Stimulated activated CD8-positive, alpha-beta memory T cell treated with anti-CD3 and anti-CD28 coated beads, Interleukin-4, amount 100 ng/mL, for 24 hours (primary cell): ENCODE data around the gene FKRP.

ENCODE experiments used
- DNase-seq: peaks from one replicate; pipeline ENCODE4 v3.0.0-alpha.2; 2020; ENCODE audit warnings: low read depth

FKRP gene

DNA sequence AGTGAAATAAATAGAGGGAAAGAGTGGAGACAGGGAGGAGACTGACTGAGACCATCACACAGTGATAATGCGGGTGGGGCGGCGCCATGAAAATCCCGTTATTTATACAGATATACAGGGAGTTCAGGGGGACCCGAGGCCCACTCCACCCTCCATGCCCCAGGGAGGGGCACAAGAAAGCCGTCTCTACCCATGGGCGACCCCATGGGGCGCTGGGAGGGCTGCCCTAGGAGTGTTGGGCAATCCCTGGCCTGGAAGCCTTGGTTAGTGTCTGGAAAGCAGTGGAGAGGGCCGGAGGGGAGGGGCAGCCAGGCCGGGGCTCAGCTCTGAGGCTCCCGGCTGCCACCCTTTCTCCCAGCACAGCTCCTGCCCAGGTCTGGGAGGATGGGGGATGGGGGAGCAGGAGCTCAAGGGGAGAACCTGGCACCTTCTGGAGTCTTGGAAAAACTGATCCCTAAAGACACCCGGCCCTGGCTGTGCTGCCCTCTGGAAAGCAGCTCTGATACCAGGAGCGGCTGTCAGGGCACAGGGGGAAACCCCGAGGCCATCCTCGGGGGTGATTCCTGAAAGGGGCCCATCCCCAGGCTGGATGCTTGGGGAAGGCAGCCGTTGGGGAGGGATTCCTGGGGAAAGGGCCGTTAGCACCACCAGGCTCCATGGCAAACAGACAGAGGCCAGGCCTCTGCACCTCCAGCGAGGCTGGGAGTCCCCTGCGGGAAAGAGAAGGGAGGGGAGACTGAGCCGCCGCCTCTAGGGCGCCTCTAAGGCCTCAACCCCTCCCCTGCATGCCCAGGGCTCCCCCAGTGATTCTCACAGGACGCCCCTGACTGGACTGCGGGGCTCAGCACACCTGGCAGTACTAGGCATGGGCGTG, 26.0 kb upstream of the FKRP start:
- DNase-seq = no peak

GRCh38 chr19:46720503-46721239, 25.2 kb upstream of the FKRP start:
- no peak for DNase-seq

- no peak for DNase-seq
These were observed 24.4 kb upstream of the FKRP start for GRCh38 chr19:46721269-46722003.

GRCh38 chr19:46722004-46722380, 23.9 kb upstream of the FKRP start:
- no peak for DNase-seq

DNA sequence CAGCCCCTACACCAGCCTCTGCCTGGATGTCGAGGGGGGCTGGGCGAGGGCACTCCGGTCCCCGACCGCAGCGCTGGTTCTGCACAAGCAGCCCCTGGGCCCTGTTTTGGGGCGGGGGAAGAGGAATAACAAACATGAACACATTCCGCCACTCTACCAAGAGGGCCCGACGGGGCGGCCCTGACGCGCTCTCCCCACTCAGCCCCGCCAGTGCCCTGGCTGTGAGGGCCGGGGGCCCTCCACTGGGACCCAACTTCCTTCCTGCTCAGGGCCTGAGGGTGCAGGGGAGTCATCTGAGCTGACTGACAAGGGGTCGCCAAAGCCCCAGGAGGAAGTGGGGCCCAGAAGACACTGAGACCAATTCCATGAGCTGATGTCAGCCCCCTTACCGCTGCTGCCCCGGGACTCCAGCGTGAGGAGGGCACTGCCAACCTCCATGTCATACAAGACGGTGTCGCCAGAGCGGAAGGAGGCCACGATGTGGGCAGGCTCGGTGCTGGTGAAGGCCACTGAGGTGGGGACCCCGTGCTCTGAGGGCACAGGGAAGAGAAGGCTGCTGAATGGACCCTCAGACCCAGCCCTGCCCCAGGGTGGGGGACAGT, 23.3 kb upstream of the FKRP start:
- no peak for DNase-seq

- no peak for DNase-seq
These were observed 22.8 kb upstream of the FKRP start for GRCh38 chr19:46723023-46723461.

GRCh38 chr19:46723471-46723870, 22.4 kb upstream of the FKRP start:
- DNase-seq = no peak

DNA sequence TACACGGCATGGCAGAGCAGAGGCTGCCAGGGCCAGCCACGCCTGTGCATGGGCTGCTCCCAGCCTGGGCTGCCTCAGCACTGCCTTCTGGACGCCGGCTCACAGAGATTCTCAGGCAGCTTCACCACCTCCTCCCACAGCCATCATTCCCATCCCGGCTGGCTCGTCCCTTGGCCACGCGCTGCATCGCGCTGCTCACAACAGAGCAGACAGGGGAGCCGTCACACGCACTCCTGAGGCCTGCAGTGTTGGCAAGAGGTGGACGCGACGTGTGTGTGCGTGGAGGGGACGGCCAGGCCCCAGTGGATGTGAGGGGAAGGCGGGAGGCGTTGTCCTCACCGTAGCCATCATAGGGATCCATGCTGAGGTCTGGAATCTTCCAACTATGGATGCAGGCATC, 21.4 kb upstream of the FKRP start:
- no peak for DNase-seq

GRCh38 chr19:46725036-46725820, 20.6 kb upstream of the FKRP start:
- DNase-seq = no peak

GRCh38 chr19:46725859-46726393, 19.9 kb upstream of the FKRP start:
- no peak for DNase-seq

- no peak for DNase-seq
These were observed 19.3 kb upstream of the FKRP start for GRCh38 chr19:46726551-46726950.

- DNase-seq = no peak
These were observed 18.8 kb upstream of the FKRP start for GRCh38 chr19:46726971-46727501.

- no peak for DNase-seq
These were observed 18.1 kb upstream of the FKRP start for GRCh38 chr19:46727757-46728156.

- no peak for DNase-seq
These were observed 17.6 kb upstream of the FKRP start for GRCh38 chr19:46728208-46728607.

GRCh38 chr19:46728693-46729339, 17.0 kb upstream of the FKRP start:
- DNase-seq = peak; percentile 68

- DNase-seq = no peak
These were observed 16.2 kb upstream of the FKRP start for GRCh38 chr19:46729696-46730095.

- DNase-seq = no peak
These were observed 15.7 kb upstream of the FKRP start for GRCh38 chr19:46730187-46730586.

- DNase-seq = no peak
These were observed 15.3 kb upstream of the FKRP start for GRCh38 chr19:46730595-46730994.

DNA sequence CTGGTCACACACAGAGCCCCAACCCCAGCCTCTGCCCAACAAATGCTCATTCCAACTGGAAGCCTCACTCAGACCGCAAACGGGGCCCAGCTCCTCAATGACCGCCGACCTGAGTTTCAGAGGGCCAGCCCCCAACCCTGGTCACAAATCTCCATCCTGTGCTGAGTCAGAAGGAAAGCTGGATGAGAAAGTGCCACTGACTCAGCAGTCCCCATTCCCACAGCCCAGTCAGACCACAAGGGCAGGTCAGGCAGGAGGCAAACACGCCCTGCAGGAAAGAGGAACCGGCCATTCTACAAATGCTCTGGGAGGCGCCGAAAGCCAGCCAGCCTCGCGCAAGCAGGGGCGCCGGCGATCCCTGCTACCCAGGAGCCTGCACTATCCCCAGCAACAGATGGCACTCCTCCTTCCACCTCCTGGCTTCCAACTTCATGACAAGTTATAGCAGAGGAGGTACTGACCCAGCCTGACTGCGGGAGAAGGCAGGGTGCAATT, 14.8 kb upstream of the FKRP start:
- DNase-seq = no peak

DNA sequence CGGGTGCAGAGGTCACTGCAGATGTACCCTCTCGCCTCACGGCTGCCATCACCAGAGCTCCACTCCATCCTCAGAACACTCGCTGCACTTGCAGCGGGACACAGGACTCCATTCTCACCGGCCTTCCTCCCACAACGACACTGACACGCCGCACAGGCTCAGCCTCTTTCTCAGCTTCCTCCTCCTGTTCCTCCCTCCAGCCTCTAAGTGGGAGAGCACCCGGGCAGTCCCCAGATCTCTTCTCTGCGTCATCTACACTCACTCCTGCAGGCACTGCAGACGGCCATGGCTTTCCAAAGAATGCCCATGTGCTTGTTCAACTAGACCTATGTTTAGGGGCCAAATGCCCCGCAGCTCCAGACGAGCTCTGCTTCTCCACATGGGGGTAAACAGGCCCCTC, 14.3 kb upstream of the FKRP start:
- DNase-seq = no peak
